ENCODE results near the gene TCEAL9.

DNA sequence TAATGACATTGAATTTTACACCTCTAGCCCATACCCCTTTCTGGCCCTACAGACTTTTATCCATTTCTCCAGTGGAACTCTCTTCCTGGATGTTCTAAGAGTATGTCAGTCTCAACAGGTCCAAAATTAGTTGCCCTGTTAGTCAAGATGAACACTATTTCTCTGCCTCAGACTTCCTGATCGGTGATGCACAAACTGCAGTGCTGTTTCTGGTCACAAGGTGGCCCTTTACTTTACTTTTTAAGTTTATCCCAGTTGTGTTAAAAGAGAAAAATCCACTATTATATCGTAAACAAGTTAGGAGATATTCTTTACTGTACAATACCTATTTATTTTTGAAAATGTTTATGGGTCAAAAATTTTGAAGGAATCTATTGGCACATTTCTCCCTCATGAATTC, 13.2 kb upstream of the TCEAL9 start:
- TF ChIP-seq CTCF (IDR thresholded peaks at IDR 0.05; ENCODE audit: control extremely low read depth in 1 of 3, insufficient read depth in 1 of 3, low read depth in 1 of 3, low read length in 3 of 3) (peak in 2 of 3 experiments; percentile 29 to 52; a peak in 2 of 4 replicates), RAD21 (IDR thresholded peaks at IDR 0.05 in 1 of 2, conservative IDR thresholded peaks at IDR 0.05 in 1 of 2; ENCODE audit: low read depth in 2 of 2, low read length in 2 of 2) (peak; percentile 46 to 50), CREB1 (IDR thresholded peaks at IDR 0.05) (no peak), SP1 (IDR thresholded peaks at IDR 0.05; ENCODE audit: low read depth, low read length) (no peak), EZH2 (IDR thresholded peaks at IDR 0.05; ENCODE audit: low read depth, low read length, severe bottlenecking) (no peak), EGR1 (IDR thresholded peaks at IDR 0.05; ENCODE audit: borderline replicate concordance, low read depth, low read length) (no peak), POLR2AphosphoS5 (IDR thresholded peaks at IDR 0.05; ENCODE audit: low read depth, low read length) (no peak), SUZ12 (IDR thresholded peaks at IDR 0.05; ENCODE audit: low read length) (no peak), BRCA1 (IDR thresholded peaks at IDR 0.05; ENCODE audit: low read depth, low read length) (no peak), YY1 (IDR thresholded peaks at IDR 0.05; ENCODE audit: low read depth, low read length) (no peak), POLR2A (IDR thresholded peaks at IDR 0.05; ENCODE audit: control extremely low read depth in 1 of 2, low read depth in 2 of 2, low read length in 2 of 2) (no peak), HDAC6 (IDR thresholded peaks at IDR 0.05; ENCODE audit: low read depth, low read length) (no peak), KDM1A (IDR thresholded peaks at IDR 0.05; ENCODE audit: borderline replicate concordance, low read length) (no peak)
